ENCODE results near the gene TTC39B. TPM values are rescaled to one million over a fixed set of nuclear protein-coding genes. Genes with fewer than 3 reads are reported as not detected.
A peak's percentile ranks its signal among the peaks of the same experiment; 100 is the strongest.

TTC39B gene
- total RNA-seq, 1 donor from 2014 or later = 7.0 TPM

GRCh38 chr9:15146268-15146700 lies 160.7 kb downstream of the TTC39B start:
- no peaks in the 10 kb centered on the region for H4K20me1 ChIP-seq (ENCODE audit: insufficient read depth, low read length)
- FAIRE-seq (no peak), DNase-seq (ENCODE audit: low read depth) (no peak)
- Mint-ChIP-seq H3K4me3 (ENCODE audit: unreplicated experiment) (no peak overlapping the region), H3K9me3 (ENCODE audit: unreplicated experiment) (no peaks in the 10 kb centered on the region), H3K36me3 (ENCODE audit: low read depth, unreplicated experiment) (no peaks in the 10 kb centered on the region), H3K27me3 (ENCODE audit: low read depth, unreplicated experiment) (peaks cover 4% of the 10 kb centered on the region), H3K4me1 (ENCODE audit: low read depth, unreplicated experiment) (no peaks in the 10 kb centered on the region), H3K27ac (ENCODE audit: unreplicated experiment) (no peak overlapping the region)
- H2AFZ ChIP-seq (ENCODE audit: low read depth, low read length) = no peak overlapping the region
- no peak overlapping the region for H3K27ac ChIP-seq (ENCODE audit: low read depth, low read length)
- H3K4me1 ChIP-seq (ENCODE audit: insufficient read depth, low read length) = peaks cover 8% of the 10 kb centered on the region
- no peaks in the 10 kb centered on the region for H3K9me3 ChIP-seq (ENCODE audit: insufficient read depth, low read depth, low read length)
- H3K36me3 ChIP-seq (ENCODE audit: insufficient read depth, low read length) = no peaks in the 10 kb centered on the region
- H3K79me2 ChIP-seq (ENCODE audit: insufficient read depth, low read length) = no peaks in the 10 kb centered on the region
- H3K4me2 ChIP-seq (ENCODE audit: low read length) = no peak overlapping the region
- H3K4me3 ChIP-seq (ENCODE audit: insufficient read depth, low read depth, low read length) = no peak overlapping the region
- no peak overlapping the region for H3K9ac ChIP-seq (ENCODE audit: low read length)
- TF ChIP-seq CTCF (IDR thresholded peaks at IDR 0.05; ENCODE audit: insufficient read depth, low read depth, low read length) = no peak
- TF ChIP-seq EZH2 (IDR thresholded peaks at IDR 0.05; ENCODE audit: insufficient read depth, low read length) = no peak
- H3K27me3 ChIP-seq (ENCODE audit: insufficient read depth, low read length) = peaks cover 18% of the 10 kb centered on the region

DNA sequence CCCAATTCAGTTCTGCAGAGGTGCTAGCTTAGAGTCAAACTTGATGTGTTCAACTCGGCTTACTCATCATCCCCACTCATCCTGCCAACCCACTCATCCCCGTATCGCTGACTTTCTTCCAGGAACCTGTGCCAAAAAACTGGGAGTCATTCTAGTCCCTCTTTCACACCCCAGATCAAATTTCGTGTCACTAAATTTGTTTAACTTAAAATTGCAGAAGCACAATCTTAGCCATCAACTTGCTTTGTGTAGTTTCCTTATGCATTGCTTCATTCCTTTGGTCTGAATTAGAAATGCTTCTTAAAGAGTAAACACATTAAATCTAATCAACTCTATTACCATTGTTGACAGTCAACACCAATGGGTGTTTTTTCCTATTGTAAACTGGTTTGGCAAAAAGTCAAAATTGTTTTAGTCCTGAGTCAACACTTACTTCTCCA lies 162.4 kb downstream of the TTC39B start:
- Histone ChIP-seq H3K4me1 (ENCODE audit: insufficient read depth, low read length) (peaks cover 8% of the 10 kb centered on the region), H3K4me2 (ENCODE audit: low read length) (peak overlapping the region; percentile 1), H3K4me3 (ENCODE audit: insufficient read depth, low read depth, low read length) (no peak overlapping the region), H3K79me2 (ENCODE audit: insufficient read depth, low read length) (no peaks in the 10 kb centered on the region), H3K36me3 (ENCODE audit: insufficient read depth, low read length) (no peaks in the 10 kb centered on the region), H3K9me3 (ENCODE audit: insufficient read depth, low read depth, low read length) (no peaks in the 10 kb centered on the region), H3K27me3 (ENCODE audit: insufficient read depth, low read length) (peaks cover 18% of the 10 kb centered on the region), H4K20me1 (ENCODE audit: insufficient read depth, low read length) (no peaks in the 10 kb centered on the region), H3K27ac (ENCODE audit: low read depth, low read length) (no peak overlapping the region), H2AFZ (ENCODE audit: low read depth, low read length) (no peak overlapping the region), H3K9ac (ENCODE audit: low read length) (no peak overlapping the region)
- no peak for FAIRE-seq
- Mint-ChIP-seq H3K9me3 (ENCODE audit: unreplicated experiment) (no peaks in the 10 kb centered on the region), H3K27ac (ENCODE audit: unreplicated experiment) (no peak overlapping the region), H3K4me1 (ENCODE audit: low read depth, unreplicated experiment) (no peaks in the 10 kb centered on the region), H3K27me3 (ENCODE audit: low read depth, unreplicated experiment) (no peaks in the 10 kb centered on the region), H3K4me3 (ENCODE audit: unreplicated experiment) (no peak overlapping the region), H3K36me3 (ENCODE audit: low read depth, unreplicated experiment) (no peaks in the 10 kb centered on the region)
- TF ChIP-seq EZH2 (IDR thresholded peaks at IDR 0.05; ENCODE audit: insufficient read depth, low read length) = no peak
- no peak for TF ChIP-seq CTCF (IDR thresholded peaks at IDR 0.05; ENCODE audit: insufficient read depth, low read depth, low read length)
- DNase-seq (ENCODE audit: low read depth) = no peak

DNA sequence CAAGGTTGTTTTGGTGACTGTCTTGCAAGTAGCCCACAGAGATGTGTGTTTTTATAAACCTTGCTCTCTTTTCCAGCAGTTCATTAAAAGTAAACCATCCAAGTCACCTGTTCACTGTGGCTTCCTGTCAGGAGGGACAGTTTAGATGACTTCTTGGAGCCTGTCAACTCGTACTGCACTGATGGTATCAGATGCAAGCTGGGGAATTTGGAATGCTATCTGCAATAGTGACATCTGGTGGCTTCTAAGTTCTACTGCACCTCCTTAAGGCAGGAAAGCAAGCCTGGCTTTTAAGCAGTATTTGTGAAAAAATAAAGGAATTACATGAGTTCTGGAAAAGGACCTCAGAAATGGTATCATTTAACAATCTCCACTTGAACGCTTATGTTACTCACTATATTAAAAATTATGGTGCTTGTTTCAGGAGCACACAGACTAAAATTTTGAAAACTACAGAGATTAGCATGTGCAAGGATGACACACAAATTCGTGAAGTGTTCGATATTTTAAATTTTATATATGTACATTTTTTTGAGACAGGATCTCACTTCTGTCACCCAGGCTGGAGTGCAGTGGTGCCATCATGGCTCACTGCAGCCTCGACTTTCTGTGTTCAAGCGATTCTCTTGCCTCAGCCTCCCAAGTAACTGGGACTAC lies 164.0 kb downstream of the TTC39B start:
- no peaks in the 10 kb centered on the region for H3K9me3 Mint-ChIP-seq (ENCODE audit: unreplicated experiment)
- Histone ChIP-seq H3K36me3 (ENCODE audit: insufficient read depth, low read length) (no peaks in the 10 kb centered on the region), H3K79me2 (ENCODE audit: insufficient read depth, low read length) (no peaks in the 10 kb centered on the region), H3K4me3 (ENCODE audit: insufficient read depth, low read depth, low read length) (no peak overlapping the region), H3K9ac (ENCODE audit: low read length) (no peak overlapping the region), H3K9me3 (ENCODE audit: insufficient read depth, low read depth, low read length) (no peaks in the 10 kb centered on the region), H3K4me1 (ENCODE audit: insufficient read depth, low read length) (peaks cover 8% of the 10 kb centered on the region), H3K27ac (ENCODE audit: low read depth, low read length) (no peak overlapping the region), H2AFZ (ENCODE audit: low read depth, low read length) (no peak overlapping the region), H4K20me1 (ENCODE audit: insufficient read depth, low read length) (no peaks in the 10 kb centered on the region), H3K27me3 (ENCODE audit: insufficient read depth, low read length) (peaks cover 18% of the 10 kb centered on the region), H3K4me2 (ENCODE audit: low read length) (no peak overlapping the region)
- no peak for TF ChIP-seq EZH2 (IDR thresholded peaks at IDR 0.05; ENCODE audit: insufficient read depth, low read length)
- peak; percentile 94 for TF ChIP-seq CTCF (IDR thresholded peaks at IDR 0.05; ENCODE audit: insufficient read depth, low read depth, low read length)
- FAIRE-seq (peak; percentile 73), DNase-seq (ENCODE audit: low read depth) (peak; percentile 42)
- H3K4me3 Mint-ChIP-seq (ENCODE audit: unreplicated experiment) = no peak overlapping the region
- no peaks in the 10 kb centered on the region for H3K27me3 Mint-ChIP-seq (ENCODE audit: low read depth, unreplicated experiment)
- no peak overlapping the region for H3K27ac Mint-ChIP-seq (ENCODE audit: unreplicated experiment)
- H3K36me3 Mint-ChIP-seq (ENCODE audit: low read depth, unreplicated experiment) = no peaks in the 10 kb centered on the region
- no peaks in the 10 kb centered on the region for H3K4me1 Mint-ChIP-seq (ENCODE audit: low read depth, unreplicated experiment)
